Astrocyte (in vitro differentiated cells and primary cell): ENCODE results near the gene PACSIN3.

Source experiments
- EZH2 ChIP-seq: IDR thresholded peaks from 2 replicates; pipeline ENCODE4 v1.6.1; 2012; ENCODE audit warnings: mild to moderate bottlenecking, low read length, inconsistent platforms; ENCODE audit not compliant: insufficient read depth
- TF ChIP-seq, protein P1 (sequence below): IDR thresholded peaks from 2 replicates; pipeline ENCODE4 v1.5.1; 2011; ENCODE audit warnings: low read depth, mild to moderate bottlenecking, inconsistent platforms, low read length, moderate library complexity; ENCODE audit not compliant: insufficient read depth

DNA sequence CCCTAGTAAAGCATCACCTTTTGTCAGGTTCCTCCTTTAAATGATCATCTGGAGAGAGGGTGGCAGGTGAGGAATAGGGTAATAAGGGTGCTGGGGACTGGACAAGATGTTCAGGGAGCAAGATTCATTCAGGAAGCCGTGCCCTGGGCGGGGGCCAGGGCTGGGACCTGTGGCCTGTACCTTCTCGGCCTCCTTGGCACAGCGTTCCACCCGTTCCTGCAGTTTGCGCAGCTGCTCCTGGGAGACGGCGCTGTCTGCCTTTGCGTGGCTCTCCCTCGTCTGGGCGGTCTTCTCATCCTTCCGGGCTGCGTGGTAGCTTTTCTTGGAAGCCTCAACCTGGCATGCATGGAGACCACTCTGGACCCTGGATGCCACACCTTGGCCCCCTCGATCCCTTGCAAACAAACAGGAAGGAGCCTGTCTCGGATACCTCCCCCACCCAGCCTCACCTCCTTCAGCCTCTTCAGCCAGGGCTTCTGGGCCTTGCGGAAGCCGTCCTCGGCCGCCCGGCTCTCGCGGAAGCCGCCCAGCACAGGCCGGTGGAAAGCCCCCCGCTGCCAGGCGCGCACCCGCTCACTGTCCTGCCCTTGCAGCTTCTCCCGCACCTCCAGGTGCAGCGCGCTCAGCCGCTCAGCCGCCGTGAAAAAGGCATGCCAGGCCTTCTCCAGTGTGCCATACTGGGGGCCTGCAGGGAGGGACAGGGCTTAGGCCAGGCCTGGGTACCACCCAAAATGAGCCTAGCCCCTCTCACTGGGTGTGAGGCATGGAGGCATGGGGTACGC lies 6.0 kb downstream of the PACSIN3 start:
- TF ChIP-seq, protein P1, sequence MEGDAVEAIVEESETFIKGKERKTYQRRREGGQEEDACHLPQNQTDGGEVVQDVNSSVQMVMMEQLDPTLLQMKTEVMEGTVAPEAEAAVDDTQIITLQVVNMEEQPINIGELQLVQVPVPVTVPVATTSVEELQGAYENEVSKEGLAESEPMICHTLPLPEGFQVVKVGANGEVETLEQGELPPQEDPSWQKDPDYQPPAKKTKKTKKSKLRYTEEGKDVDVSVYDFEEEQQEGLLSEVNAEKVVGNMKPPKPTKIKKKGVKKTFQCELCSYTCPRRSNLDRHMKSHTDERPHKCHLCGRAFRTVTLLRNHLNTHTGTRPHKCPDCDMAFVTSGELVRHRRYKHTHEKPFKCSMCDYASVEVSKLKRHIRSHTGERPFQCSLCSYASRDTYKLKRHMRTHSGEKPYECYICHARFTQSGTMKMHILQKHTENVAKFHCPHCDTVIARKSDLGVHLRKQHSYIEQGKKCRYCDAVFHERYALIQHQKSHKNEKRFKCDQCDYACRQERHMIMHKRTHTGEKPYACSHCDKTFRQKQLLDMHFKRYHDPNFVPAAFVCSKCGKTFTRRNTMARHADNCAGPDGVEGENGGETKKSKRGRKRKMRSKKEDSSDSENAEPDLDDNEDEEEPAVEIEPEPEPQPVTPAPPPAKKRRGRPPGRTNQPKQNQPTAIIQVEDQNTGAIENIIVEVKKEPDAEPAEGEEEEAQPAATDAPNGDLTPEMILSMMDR: no peak
- no peak for TF ChIP-seq EZH2
